Measurements from ENCODE around the gene ATF6B.

- no peak for TF ChIP-seq CTCF (conservative IDR thresholded peaks at IDR 0.05 in 1 of 2, IDR thresholded peaks at IDR 0.05 in 1 of 2; ENCODE audit: extremely low read depth in 1 of 2, insufficient read depth in 1 of 2, low read depth in 1 of 2, low read length in 2 of 2)
- no peak for TF ChIP-seq EZH2 (IDR thresholded peaks at IDR 0.05; ENCODE audit: borderline replicate concordance, low read length)
Measured at GRCh38 chr6:32082935-32083334, 45.1 kb downstream of the ATF6B start.
